IMR-90 (cell line): ENCODE data around the gene GLO1. TPM values are rescaled to one million over a fixed set of nuclear protein-coding genes. Genes with fewer than 3 reads are reported as not detected.

Source experiments
- ATAC-seq: fragments of 200-7000 bp; cut with Tn5 transposase; 2 replicates; pipeline ENCODE4 v1.9.1; 2020; ENCODE audit warnings: low read depth, mild to moderate bottlenecking, moderate library complexity
- BruUV-seq: library from RNA; stranded (reverse); fragments of 400-500 nt; replicated peaks from 2 replicates; lab custom pipeline; 2021; lab: Mats Ljungman, UMichigan
- CTCF ChIA-PET: fragments of 300-600 bp; formaldehyde crosslinking; extraction: SDS; loops from one replicate; lab custom pipeline; 2021; ENCODE audit warnings: antibody characterized with exemption; lab: Yijun Ruan, JAX
- POLR2A ChIA-PET: fragments of 300-600 bp; sonication (Branson Sonifier 250); formaldehyde crosslinking; loops from one replicate; lab custom pipeline; 2022; ENCODE audit warnings: antibody characterized with exemption; ENCODE audit not compliant: unreplicated experiment; lab: Charles Lee
- DNase-seq: peaks from one replicate; pipeline ENCODE4 v3.0.0; 2013
- H2AFZ ChIP-seq: replicated peaks from 2 replicates; pipeline ENCODE3; 2013; ENCODE audit warnings: low read length, mild to moderate bottlenecking; ENCODE audit not compliant: poor library complexity
- H2AK5ac ChIP-seq: 2 replicates; pipeline ENCODE4 v1.6.1; 2013; ENCODE audit warnings: low read depth, low read length, inconsistent platforms
- H2AK9ac ChIP-seq: replicated peaks from 2 replicates; pipeline ENCODE3; 2013; ENCODE audit warnings: mild to moderate bottlenecking, low read depth, low read length, moderate library complexity; ENCODE audit not compliant: poor library complexity
- H2BK120ac ChIP-seq: 2 replicates; pipeline ENCODE4 v1.6.1; 2013; ENCODE audit warnings: low read depth, low read length, inconsistent platforms
- H2BK15ac ChIP-seq: 3 replicates; pipeline ENCODE4 v1.6.1; 2013; ENCODE audit warnings: low read depth, low read length, inconsistent platforms
- H2BK20ac ChIP-seq: 2 replicates; pipeline ENCODE4 v1.6.1; 2013; ENCODE audit warnings: low read depth, mild to moderate bottlenecking, inconsistent platforms, low read length, moderate library complexity
- H2BK5ac ChIP-seq: 2 replicates; pipeline ENCODE4 v1.6.1; 2013; ENCODE audit warnings: mild to moderate bottlenecking, low read depth, low read length, inconsistent platforms; ENCODE audit not compliant: poor library complexity, severe bottlenecking
- H3K14ac ChIP-seq: replicated peaks from 2 replicates; pipeline ENCODE4 v1.6.1; 2013; ENCODE audit warnings: low read depth, low read length, inconsistent platforms
- H3K18ac ChIP-seq: 2 replicates; pipeline ENCODE4 v1.6.1; 2013; ENCODE audit warnings: low read depth, low read length, control low read depth
- H3K23ac ChIP-seq: 2 replicates; pipeline ENCODE4 v1.6.1; 2013; ENCODE audit warnings: low read depth, low read length, inconsistent platforms
- H3K27ac ChIP-seq: 2 replicates; pipeline ENCODE4 v1.5.1; 2013; ENCODE audit warnings: mild to moderate bottlenecking, control low read depth, low read length; ENCODE audit not compliant: insufficient read depth
- H3K27me3 ChIP-seq: 2 replicates; pipeline ENCODE4 v1.6.1; 2013; ENCODE audit warnings: low read length; ENCODE audit not compliant: control insufficient read depth, insufficient read depth
- H3K36me3 ChIP-seq: 2 replicates; pipeline ENCODE4 v1.6.1; 2013; ENCODE audit warnings: low read length, mixed read lengths; ENCODE audit not compliant: control insufficient read depth, insufficient read depth
- H3K4ac ChIP-seq: 2 replicates; pipeline ENCODE4 v1.6.1; 2013; ENCODE audit warnings: low read depth, low read length, inconsistent platforms
- H3K4me1 ChIP-seq: 2 replicates; pipeline ENCODE4 v1.6.1; 2013; ENCODE audit warnings: low read length, mixed read lengths; ENCODE audit not compliant: control insufficient read depth, insufficient read depth
- H3K4me2 ChIP-seq: 2 replicates; pipeline ENCODE4 v1.6.1; 2013; ENCODE audit warnings: low read depth, mild to moderate bottlenecking, control low read depth, low read length, moderate library complexity
- H3K4me3 ChIP-seq: 2 replicates; pipeline ENCODE4 v1.5.1; 2013; ENCODE audit warnings: low read depth, mild to moderate bottlenecking, control low read depth, low read length, moderate library complexity; ENCODE audit not compliant: insufficient read depth
- H3K56ac ChIP-seq: 2 replicates; pipeline ENCODE4 v1.6.1; 2013; ENCODE audit warnings: low read length, inconsistent platforms; ENCODE audit not compliant: insufficient read depth; ENCODE audit errors: extremely low read depth
- H3K79me1 ChIP-seq, 2 experiments: 2 replicates each; pipeline ENCODE4 v1.6.1; 2013; ENCODE audit warnings: low read length in 2 of 2, inconsistent platforms in 1 of 2, low read depth in 1 of 2
- H3K9ac ChIP-seq: 2 replicates; pipeline ENCODE4 v1.6.1; 2013; ENCODE audit warnings: low read depth, low read length, control low read depth
- H3K9me1 ChIP-seq: 2 replicates; pipeline ENCODE4 v1.6.1; 2013; ENCODE audit warnings: low read length, inconsistent platforms; ENCODE audit not compliant: insufficient read depth
- H3K9me3 ChIP-seq: 2 replicates; pipeline ENCODE4 v1.6.1; 2013; ENCODE audit warnings: low read length; ENCODE audit not compliant: control insufficient read depth, insufficient read depth
- H4K20me1 ChIP-seq: 2 replicates; pipeline ENCODE4 v1.6.1; 2013; ENCODE audit warnings: low read length, inconsistent platforms; ENCODE audit not compliant: insufficient read depth
- H4K5ac ChIP-seq: 2 replicates; pipeline ENCODE4 v1.6.1; 2013; ENCODE audit warnings: mild to moderate bottlenecking, low read depth, low read length, control low read depth
- H4K8ac ChIP-seq, 2 experiments: 2 replicates each; pipeline ENCODE4 v1.6.1; 2013; ENCODE audit warnings: low read depth in 2 of 2, low read length in 2 of 2, control low read depth in 1 of 2, inconsistent platforms in 1 of 2
- H4K91ac ChIP-seq: 2 replicates; pipeline ENCODE4 v1.6.1; 2013; ENCODE audit warnings: low read depth, low read length, inconsistent platforms; ENCODE audit not compliant: insufficient read depth
- BHLHE40 ChIP-seq: fragments of 150-350 bp; IDR thresholded peaks from 2 replicates; pipeline ENCODE4 v1.6.1; 2016; ENCODE audit warnings: mild to moderate bottlenecking, low read depth, low read length
- CEBPB ChIP-seq: IDR thresholded peaks from 2 replicates; pipeline ENCODE4 v1.6.1; 2012; ENCODE audit warnings: low read depth, low read length, improper control_type of control experiment
- CHD1 ChIP-seq: IDR thresholded peaks from 2 replicates; pipeline ENCODE4 v1.6.1; 2012; ENCODE audit warnings: low read depth, low read length, improper control_type of control experiment
- MAFK ChIP-seq: IDR thresholded peaks from 2 replicates; pipeline ENCODE4 v1.6.1; 2012; ENCODE audit warnings: low read depth, low read length, improper control_type of control experiment
- MXI1 ChIP-seq: IDR thresholded peaks from 2 replicates; pipeline ENCODE4 v1.6.1; 2012; ENCODE audit warnings: low read depth, mild to moderate bottlenecking, low read length, moderate library complexity, borderline replicate concordance
- NFE2L2 ChIP-seq: fragments of 150-350 bp; IDR thresholded peaks from 2 replicates; pipeline ENCODE4 v1.6.1; 2016; ENCODE audit warnings: low read depth, mild to moderate bottlenecking, low read length
- POLR2A ChIP-seq: IDR thresholded peaks from 2 replicates; pipeline ENCODE4 v1.6.1; 2012; ENCODE audit warnings: mild to moderate bottlenecking, low read depth, low read length
- RAD21 ChIP-seq: IDR thresholded peaks from 2 replicates; pipeline ENCODE4 v1.6.1; 2012; ENCODE audit warnings: low read length, improper control_type of control experiment
- RCOR1 ChIP-seq: IDR thresholded peaks from 2 replicates; pipeline ENCODE4 v1.6.1; 2012; ENCODE audit warnings: mild to moderate bottlenecking, low read length, improper control_type of control experiment; ENCODE audit not compliant: insufficient replicate concordance
- RFX5 ChIP-seq: IDR thresholded peaks from 2 replicates; pipeline ENCODE4 v1.8.0; 2012; ENCODE audit warnings: low read depth, mild to moderate bottlenecking, low read length, moderate library complexity
- SMC3 ChIP-seq: fragments of 150-350 bp; IDR thresholded peaks from 2 replicates; pipeline ENCODE4 v1.6.1; 2016; ENCODE audit warnings: low read depth, mild to moderate bottlenecking, antibody characterized with exemption, low read length, moderate library complexity
- WGBS, 2 experiments: methylation state at CpG; one replicate each; pipeline versions ENCODE4 v1.1.5 to v1.1.7; 2013; ENCODE audit warnings: missing lambda C conversion rate in 2 of 2; ENCODE audit not compliant: insufficient read length in 1 of 2; ENCODE audit errors: extremely low coverage in 2 of 2; 5-methylcytosine and 5-hydroxymethylcytosine counted together
- dilution Hi-C: fragments of 300-500 bp; cut with HindIII; formaldehyde crosslinking; loops from one replicate; pipeline ENCODE4 v1.14.3; 2018; ENCODE audit warnings: low sequenced_read_pairs; ENCODE audit not compliant: unreplicated experiment
- in situ Hi-C: fragments of 300-500 bp; cut with MboI; formaldehyde crosslinking; loops from 3 replicates; pipeline ENCODE4 v1.14.3; 2019; ENCODE audit warnings: low sequenced_read_pairs, inconsistent platforms, mixed read lengths
- intact Hi-C: fragments of 100-400 bp; cut with micrococcal nuclease; formaldehyde crosslinking; loops from 2 replicates; pipeline ENCODE4 v1.10.0; 2022
- polyA plus RNA-seq, 3 experiments: library from polyadenylated mRNA; depleted of rRNA; stranded (reverse); fragments of >200 nt; gene quantifications; 2 replicates each; pipeline ENCODE4 v1.2.3, GENCODE V29; 2012; ENCODE audit warnings: low replicate concordance in 1 of 3
- total RNA-seq: library from RNA; depleted of rRNA; stranded (reverse); fragments of >200 nt; gene quantifications from 2 replicates; pipeline ENCODE4 v1.2.3, GENCODE V29; 2012
- TF ChIP-seq, protein P1 (sequence below): fragments of 150-350 bp; IDR thresholded peaks from 2 replicates; pipeline ENCODE4 v1.6.1; 2016; ENCODE audit warnings: low read depth, mild to moderate bottlenecking, low read length, moderate library complexity, borderline replicate concordance
- TF ChIP-seq, protein P2 (sequence below): conservative IDR thresholded peaks from 2 replicates; pipeline ENCODE4 v1.5.1; 2012; ENCODE audit warnings: mild to moderate bottlenecking, low read depth, low read length, improper control_type of control experiment
- TF ChIP-seq, protein P3 (sequence below): fragments of 150-350 bp; IDR thresholded peaks from 2 replicates; pipeline ENCODE4 v1.6.1; 2017; ENCODE audit warnings: mild to moderate bottlenecking, antibody characterized with exemption, low read length, low read depth

The GLO1 gene
- total and polyA plus RNA-seq, 2 of the 4 experiments (the other 2 are of a cell fraction) = 65.1 to 111 TPM

DNA sequence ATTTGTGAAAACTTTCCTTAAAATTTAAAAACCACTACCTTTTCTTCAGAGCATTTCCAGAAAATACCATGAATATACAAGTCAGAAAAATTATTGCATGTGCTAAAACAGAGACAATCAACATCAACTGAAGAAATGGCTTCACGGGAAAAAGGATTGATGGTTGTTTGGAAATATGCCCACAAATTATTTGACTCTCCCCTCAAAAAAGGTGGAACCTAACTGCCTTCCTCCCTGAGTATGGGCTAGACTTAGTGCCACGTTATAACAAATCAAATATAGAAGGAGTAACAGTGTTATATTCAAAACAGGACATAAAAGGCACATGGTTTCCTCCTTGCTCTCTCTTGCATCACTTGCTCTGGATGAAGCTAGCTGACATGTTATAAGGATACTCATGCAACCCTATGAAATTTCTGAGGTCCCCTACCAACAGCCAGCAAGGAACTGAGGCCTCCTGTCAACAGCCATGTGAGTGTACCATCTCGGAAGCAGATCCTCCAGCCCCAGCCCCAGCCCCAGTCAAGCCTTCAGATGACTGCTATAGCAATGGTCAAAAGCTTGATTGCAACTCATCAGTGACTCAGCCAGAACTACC lies 71.7 kb downstream of the GLO1 start:
- no peak overlapping the region for H3K4ac ChIP-seq
- no peaks in the 10 kb centered on the region for H3K27me3 ChIP-seq
- TF ChIP-seq, protein P1, sequence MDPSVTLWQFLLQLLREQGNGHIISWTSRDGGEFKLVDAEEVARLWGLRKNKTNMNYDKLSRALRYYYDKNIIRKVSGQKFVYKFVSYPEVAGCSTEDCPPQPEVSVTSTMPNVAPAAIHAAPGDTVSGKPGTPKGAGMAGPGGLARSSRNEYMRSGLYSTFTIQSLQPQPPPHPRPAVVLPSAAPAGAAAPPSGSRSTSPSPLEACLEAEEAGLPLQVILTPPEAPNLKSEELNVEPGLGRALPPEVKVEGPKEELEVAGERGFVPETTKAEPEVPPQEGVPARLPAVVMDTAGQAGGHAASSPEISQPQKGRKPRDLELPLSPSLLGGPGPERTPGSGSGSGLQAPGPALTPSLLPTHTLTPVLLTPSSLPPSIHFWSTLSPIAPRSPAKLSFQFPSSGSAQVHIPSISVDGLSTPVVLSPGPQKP = no peak
- TF ChIP-seq SMC3 (no peak), RCOR1 (no peak), MXI1 (no peak), RAD21 (no peak), CEBPB (no peak), NFE2L2 (no peak), RFX5 (no peak), CHD1 (no peak), BHLHE40 (no peak), POLR2A (no peak), MAFK (no peak)
- TF ChIP-seq, protein P2, sequence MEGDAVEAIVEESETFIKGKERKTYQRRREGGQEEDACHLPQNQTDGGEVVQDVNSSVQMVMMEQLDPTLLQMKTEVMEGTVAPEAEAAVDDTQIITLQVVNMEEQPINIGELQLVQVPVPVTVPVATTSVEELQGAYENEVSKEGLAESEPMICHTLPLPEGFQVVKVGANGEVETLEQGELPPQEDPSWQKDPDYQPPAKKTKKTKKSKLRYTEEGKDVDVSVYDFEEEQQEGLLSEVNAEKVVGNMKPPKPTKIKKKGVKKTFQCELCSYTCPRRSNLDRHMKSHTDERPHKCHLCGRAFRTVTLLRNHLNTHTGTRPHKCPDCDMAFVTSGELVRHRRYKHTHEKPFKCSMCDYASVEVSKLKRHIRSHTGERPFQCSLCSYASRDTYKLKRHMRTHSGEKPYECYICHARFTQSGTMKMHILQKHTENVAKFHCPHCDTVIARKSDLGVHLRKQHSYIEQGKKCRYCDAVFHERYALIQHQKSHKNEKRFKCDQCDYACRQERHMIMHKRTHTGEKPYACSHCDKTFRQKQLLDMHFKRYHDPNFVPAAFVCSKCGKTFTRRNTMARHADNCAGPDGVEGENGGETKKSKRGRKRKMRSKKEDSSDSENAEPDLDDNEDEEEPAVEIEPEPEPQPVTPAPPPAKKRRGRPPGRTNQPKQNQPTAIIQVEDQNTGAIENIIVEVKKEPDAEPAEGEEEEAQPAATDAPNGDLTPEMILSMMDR = no peak
- TF ChIP-seq, protein P3, sequence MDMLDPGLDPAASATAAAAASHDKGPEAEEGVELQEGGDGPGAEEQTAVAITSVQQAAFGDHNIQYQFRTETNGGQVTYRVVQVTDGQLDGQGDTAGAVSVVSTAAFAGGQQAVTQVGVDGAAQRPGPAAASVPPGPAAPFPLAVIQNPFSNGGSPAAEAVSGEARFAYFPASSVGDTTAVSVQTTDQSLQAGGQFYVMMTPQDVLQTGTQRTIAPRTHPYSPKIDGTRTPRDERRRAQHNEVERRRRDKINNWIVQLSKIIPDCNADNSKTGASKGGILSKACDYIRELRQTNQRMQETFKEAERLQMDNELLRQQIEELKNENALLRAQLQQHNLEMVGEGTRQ = no peak
- H2AK9ac ChIP-seq = no peak overlapping the region
- H3K9me1 ChIP-seq = no peaks in the 10 kb centered on the region
- no peaks in the 10 kb centered on the region for H3K4me1 ChIP-seq
- no peak overlapping the region for H4K91ac ChIP-seq
- H3K4me2 ChIP-seq = no peak overlapping the region
- no peak overlapping the region for H4K5ac ChIP-seq
- H3K14ac ChIP-seq = no peak overlapping the region
- no peak overlapping the region for H4K8ac ChIP-seq
- WGBS, 2 experiments = no CpG with 5 or more reads among the region's 3 CpGs
- no peak overlapping the region for H3K4me3 ChIP-seq
- H2BK120ac ChIP-seq = no peak overlapping the region
- H2AK5ac ChIP-seq = no peak overlapping the region
- no peak overlapping the region for H2BK5ac ChIP-seq
- no peaks in the 10 kb centered on the region for H3K36me3 ChIP-seq
- H3K9ac ChIP-seq = no peak overlapping the region
- H2BK15ac ChIP-seq = no peak overlapping the region
- in situ Hi-C loops = no loop called here
- ATAC-seq = no peak
- no peak overlapping the region for H2AFZ ChIP-seq
- peaks cover 3% of the 10 kb centered on the region; the same call in 1 of the 2 replicates for H3K9me3 ChIP-seq
- H3K23ac ChIP-seq = no peak overlapping the region
- BruUV-seq = no TSS peak
- no peak overlapping the region for H3K27ac ChIP-seq
- H2BK20ac ChIP-seq = no peak overlapping the region
- intact Hi-C loops = no loop called here
- no peaks in the 10 kb centered on the region for H4K20me1 ChIP-seq
- DNase-seq = no peak
- no peak overlapping the region for H3K56ac ChIP-seq
- ChIA-PET CTCF (no interaction called here), POLR2A (no interaction called here)
- peaks cover 9 to 18% of the 10 kb centered on the region in 2 experiments; a peak in 3 of 4 replicates for H3K79me1 ChIP-seq
- H3K18ac ChIP-seq = no peak overlapping the region
- dilution Hi-C loops = no loop called here
